HuH-7 (cell line): ENCODE data around the gene NOS3.

Experiments
- DNase-seq: peaks from one replicate; pipeline ENCODE4 v3.0.0; 2011; ENCODE audit warnings: low spot score

Gene NOS3

GRCh38 chr7:151059367-151060112 is 68.7 kb downstream of the NOS3 start, which contains the start of gene SLC4A2:
SLC4A2 (plus strand) TSS chr7:151059589; CDS start chr7:151061988, 2,399 bp downstream.
- peak; percentile 95 for DNase-seq

DNA sequence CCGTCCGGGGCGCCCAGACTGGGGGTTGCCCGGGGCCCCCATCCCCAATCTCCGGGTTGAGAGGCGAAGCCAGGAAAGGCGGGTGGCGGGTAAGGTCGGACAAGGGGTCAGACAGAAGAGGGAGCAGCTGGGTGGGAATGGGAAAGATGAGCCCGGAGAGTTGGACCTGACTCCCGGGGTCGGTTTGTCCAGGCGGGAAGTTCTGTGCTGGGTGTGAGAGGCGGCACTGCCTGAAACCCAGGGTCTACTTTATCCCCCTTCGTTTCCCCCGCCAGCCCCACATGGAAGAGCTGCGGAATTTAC is 69.2 kb downstream of the NOS3 start:
- no peak for DNase-seq

DNA sequence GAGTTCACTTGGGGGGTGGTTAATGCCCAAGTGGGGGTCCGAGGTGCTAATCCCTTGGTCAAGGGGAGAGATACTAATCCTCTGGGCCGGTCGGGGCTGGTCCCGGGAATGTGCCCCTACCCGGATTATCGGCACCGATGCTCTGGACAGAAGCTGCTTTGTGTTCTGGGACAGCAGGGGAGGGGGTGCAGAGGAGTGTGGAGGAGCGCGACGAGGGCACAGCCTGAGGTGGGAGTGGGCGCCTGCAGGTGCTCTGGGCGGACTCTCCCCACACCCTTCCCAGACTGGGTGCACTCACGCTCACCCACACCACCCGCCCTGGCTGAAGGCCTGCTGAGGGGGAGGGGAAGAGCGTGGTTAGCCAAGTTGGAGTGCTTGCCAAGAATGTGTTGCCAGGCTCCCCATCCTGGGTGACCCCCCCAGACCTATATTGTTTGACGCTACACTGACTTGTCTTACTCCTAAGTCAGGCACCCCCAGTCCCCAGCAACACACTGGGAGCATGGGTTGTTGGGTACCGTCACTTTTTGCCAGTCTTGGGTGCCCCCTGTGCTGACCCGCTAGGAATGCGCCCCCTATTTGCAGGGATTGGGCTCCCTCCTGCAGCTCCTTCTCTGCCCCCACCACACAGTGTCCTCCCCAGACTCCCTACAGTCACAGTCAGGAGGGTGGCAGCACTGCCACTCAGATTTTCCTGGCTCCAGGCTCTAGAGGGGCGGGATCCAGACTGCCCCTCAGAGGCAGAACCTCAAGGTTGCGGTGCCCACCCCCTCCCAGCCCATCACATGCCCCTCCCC is 69.8 kb downstream of the NOS3 start:
- DNase-seq, result peak; percentile 45

DNA sequence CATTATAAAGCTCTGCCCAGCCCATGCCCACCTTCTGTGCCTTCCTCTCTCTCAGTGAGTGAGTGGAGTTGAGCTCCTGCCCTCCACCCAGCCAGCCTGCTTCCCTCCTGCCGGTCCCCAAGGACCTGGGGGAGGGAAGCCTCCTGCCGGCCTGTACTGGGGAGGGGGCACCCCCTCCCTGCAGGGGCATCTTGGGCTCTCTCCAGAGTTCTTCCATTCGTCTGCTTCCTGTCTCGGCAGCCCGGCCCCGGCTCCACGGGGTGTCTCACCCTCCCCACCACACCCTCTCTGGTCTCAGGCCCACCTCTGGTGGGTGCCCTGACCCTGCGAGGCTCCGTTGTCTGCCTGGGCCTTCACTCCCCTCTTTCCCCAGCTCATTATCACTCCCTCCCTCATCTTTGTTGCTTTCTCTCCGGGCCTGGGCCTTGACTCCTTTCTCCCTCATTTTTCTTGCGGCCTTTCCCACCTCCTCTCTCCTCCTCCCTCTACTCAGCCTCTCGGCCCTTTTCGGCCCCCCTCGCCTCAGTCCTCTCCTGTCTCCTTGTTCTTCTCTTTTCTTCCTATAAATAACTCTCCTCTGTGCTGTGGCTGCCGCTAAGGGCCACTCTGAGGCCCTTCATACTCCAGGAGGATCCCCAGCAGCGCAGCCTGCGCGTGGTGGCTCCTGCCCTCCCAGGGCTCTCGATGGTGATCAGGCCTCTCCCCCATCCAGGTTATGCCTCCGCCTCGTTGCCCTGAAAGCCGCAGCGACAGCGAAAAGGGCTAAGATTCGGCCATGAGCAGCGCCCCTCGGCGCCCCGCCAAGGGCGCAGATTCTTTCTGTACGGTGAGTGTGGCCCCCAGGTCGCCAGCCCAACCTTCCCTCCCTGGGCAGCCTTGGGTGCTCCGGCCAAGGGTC is 70.6 kb downstream of the NOS3 start:
- DNase-seq, result no peak

GRCh38 chr7:151062111-151062398 is 71.2 kb downstream of the NOS3 start:
- DNase-seq, result peak; percentile 45

DNA sequence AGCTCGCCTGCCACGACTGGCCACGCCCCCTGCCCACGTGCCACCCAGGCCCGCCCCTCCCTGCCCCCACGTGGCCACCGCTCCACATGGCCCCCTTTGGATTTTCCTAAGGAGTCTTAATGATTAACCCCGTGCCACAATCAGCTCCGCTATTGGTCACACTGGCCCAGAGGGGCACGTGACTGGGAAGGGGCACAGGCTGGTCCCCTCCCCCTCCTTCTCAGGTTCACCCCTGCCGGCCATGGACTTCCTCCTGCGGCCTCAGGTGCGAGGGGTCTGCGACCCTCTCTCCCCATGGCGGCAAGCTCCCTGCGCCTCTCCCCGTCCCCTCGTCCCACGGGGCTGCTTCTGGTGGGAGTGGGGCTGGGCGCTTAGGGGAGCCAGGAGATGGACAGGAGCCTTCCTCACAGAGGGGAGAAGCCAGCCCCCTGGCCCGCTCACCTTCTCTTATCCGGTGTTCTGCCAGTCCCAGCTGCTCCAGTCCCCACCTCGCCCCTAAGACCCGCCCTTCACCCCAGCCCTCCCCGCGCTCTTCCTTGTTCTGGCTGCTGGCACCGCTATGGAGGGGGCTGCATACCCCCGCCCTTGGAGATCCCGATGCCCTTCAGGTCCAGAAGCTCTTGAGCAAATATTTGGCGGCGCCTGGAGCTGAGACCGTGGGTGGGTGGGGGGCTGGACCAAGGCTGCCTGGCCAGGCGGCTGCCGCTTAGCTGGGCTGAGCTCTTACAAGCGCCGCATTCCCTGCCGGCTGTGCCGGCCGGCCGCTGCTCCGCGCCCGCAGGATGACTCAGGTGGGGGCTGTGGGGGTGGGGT is 71.8 kb downstream of the NOS3 start:
- peak; percentile 100 for DNase-seq

GRCh38 chr7:151063212-151063561 is 72.4 kb downstream of the NOS3 start:
- peak; percentile 53 for DNase-seq
